ENCODE measurements around the gene PTPRT.

The PTPRT gene

DNA sequence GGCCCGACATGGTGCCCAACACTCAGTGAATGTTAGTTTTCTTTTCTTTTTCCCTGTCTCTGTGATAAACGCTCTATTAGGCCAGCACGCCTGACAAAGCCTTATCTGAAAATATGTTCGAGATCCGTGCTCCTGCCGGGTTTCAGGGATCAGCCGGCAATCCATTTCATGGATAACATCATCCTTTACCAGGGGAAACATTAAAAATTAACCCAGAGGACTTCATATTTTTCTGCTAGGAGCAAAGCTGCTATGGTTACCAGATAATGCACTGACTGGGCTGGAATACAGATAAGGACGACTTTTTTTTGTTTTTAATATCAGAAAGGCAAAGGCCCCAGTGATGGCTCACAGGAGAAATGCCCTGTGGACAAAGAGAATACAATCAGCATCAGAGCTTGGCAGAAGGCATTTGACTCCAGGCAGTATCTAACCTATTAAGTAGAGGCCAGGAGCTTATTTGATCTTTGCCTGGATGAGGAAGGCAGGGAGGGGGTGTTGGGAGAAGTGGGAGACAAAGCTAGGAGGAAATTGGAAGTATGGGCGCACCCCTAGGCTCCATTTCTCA lies 1089.5 kb downstream of the PTPRT start:
- no peak for TF ChIP-seq POLR2AphosphoS5 (IDR thresholded peaks at IDR 0.05; ENCODE audit: low read depth, low read length)
- no peak for TF ChIP-seq TAF1 (IDR thresholded peaks at IDR 0.05; ENCODE audit: borderline replicate concordance, low read depth, low read length)
- TF ChIP-seq POLR2A (IDR thresholded peaks at IDR 0.05; ENCODE audit: low read depth, low read length): no peak
- FAIRE-seq (no peak), DNase-seq (ENCODE audit: insufficient read length) (no peak)

DNA sequence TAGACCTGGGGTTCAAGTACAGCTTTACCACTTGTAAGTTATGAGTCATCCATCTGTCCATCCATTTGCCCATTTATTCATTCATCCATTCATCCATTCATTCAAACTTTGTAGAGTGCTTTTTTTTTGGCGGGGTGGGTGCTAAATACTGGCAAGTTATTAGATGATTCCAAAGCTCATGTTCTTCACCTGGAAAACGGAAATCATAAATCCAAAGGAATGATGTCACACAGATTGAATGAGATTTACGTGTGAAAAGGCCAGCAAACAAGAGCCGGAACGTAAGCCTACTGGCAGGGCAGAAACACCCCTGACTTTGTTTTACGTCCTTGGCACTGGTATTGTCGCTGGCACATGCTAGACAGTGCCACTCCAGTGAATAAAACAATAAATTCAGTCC lies 1090.6 kb downstream of the PTPRT start:
- no peak for DNase-seq (ENCODE audit: insufficient read length)
- FAIRE-seq: no peak
- TF ChIP-seq TAF1 (IDR thresholded peaks at IDR 0.05; ENCODE audit: borderline replicate concordance, low read depth, low read length) (no peak), POLR2AphosphoS5 (IDR thresholded peaks at IDR 0.05; ENCODE audit: low read depth, low read length) (no peak), POLR2A (IDR thresholded peaks at IDR 0.05; ENCODE audit: low read depth, low read length) (no peak)

DNA sequence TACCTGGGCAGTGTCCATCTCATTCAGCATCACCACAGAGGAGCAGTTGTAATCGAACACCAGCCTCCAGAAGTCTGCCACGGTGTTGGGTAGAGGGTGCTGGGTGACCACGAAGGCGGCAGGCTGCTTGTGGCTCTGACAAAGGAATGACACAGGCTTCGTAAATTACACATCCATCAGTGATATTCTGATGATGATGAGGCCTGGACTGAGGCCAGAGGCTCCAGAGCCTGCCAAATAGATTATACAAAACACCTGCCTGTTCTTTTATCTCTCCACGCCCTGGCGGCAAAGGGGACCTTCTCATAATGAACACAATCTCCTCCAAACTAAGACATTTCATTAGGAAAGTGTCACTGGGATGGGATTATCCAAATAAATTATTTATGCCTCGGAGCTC lies 1091.3 kb downstream of the PTPRT start:
- DNase-seq (ENCODE audit: insufficient read length) (no peak), FAIRE-seq (no peak)
- TF ChIP-seq POLR2A (IDR thresholded peaks at IDR 0.05; ENCODE audit: low read depth, low read length): no peak

DNA sequence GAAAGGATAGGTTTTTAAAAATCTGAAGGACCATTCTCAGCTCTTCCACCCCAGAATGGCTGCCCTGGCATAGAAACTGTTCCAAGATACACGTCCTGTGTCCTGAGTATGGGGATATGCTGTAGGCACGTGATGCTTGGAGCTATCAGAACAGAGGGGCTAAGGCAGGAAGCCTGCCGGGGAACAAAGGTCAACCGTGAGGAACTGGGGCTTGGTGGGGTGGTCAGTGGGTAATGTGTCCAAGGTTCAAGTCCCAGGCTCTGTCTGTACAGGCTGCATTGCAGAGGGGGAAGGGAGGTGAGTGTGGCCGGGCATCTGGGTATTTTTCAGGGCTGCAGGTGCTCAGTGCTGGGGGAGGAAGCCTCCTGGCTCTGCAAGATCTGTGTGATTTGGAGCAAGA lies 1092.0 kb downstream of the PTPRT start:
- FAIRE-seq: no peak
- TF ChIP-seq POLR2AphosphoS5 (IDR thresholded peaks at IDR 0.05; ENCODE audit: low read depth, low read length): no peak
- no peak for TF ChIP-seq TAF1 (IDR thresholded peaks at IDR 0.05; ENCODE audit: borderline replicate concordance, low read depth, low read length)
- TF ChIP-seq POLR2A (IDR thresholded peaks at IDR 0.05; ENCODE audit: low read depth, low read length): no peak
- no peak for DNase-seq (ENCODE audit: insufficient read length)

- TF ChIP-seq TAF1 (IDR thresholded peaks at IDR 0.05; ENCODE audit: borderline replicate concordance, low read depth, low read length) (no peak), POLR2AphosphoS5 (IDR thresholded peaks at IDR 0.05; ENCODE audit: low read depth, low read length) (no peak), POLR2A (IDR thresholded peaks at IDR 0.05; ENCODE audit: low read depth, low read length) (no peak)
- DNase-seq (ENCODE audit: insufficient read length) (no peak), FAIRE-seq (no peak)
Measured at GRCh38 chr20:42095221-42095620, 1094.5 kb downstream of the PTPRT start.

DNA sequence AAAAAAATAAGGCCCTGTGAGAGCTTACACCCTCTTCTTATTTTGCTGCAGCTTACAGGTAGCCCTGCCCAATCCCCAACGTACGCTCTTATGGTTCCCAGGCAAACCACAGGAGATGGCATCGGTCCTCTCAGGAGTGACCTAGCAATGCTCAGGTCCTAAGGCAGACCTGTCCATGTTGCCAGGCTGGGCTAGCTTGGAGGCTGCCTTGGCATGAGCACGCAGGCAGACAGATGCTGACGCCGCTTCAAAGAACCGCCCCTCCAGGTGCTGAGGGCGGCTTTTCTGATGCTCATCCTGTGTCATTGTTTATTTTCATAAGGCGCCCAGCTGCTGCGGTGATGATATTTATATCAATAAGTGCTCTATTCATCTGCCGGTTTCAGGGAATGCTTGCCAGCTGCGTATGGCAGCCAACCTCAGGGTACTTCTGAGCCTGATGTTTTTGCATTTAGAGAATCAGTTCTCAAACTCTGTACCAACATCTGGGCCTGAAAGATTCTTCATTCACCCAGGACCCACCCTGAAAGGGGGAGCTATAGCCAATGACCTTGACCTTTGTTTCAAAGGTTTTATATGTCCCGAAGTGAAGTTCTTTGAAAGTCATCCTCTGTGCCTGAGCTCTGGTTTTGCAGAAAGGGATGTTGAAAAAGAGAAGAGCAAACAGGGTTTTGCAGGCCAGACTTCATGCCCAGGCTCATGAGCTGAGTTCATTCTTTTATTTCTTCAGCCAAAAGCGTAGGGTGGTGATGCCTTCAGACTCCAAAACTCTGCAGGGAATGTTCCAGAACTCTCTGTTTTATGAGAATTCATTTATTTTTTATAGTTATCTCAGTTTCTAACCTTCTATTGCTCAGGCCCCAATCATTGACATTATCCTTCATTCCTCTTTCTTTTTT lies 1095.9 kb downstream of the PTPRT start:
- DNase-seq (ENCODE audit: insufficient read length) (no peak), FAIRE-seq (no peak)
- TF ChIP-seq POLR2A (IDR thresholded peaks at IDR 0.05; ENCODE audit: low read depth, low read length) (no peak), POLR2AphosphoS5 (IDR thresholded peaks at IDR 0.05; ENCODE audit: low read depth, low read length) (no peak), TAF1 (IDR thresholded peaks at IDR 0.05; ENCODE audit: borderline replicate concordance, low read depth, low read length) (no peak)

GRCh38 chr20:42093041-42093440 lies 1096.7 kb downstream of the PTPRT start:
- no peak for TF ChIP-seq POLR2AphosphoS5 (IDR thresholded peaks at IDR 0.05; ENCODE audit: low read depth, low read length)
- no peak for TF ChIP-seq TAF1 (IDR thresholded peaks at IDR 0.05; ENCODE audit: borderline replicate concordance, low read depth, low read length)
- no peak for TF ChIP-seq POLR2A (IDR thresholded peaks at IDR 0.05; ENCODE audit: low read depth, low read length)
- FAIRE-seq (no peak), DNase-seq (ENCODE audit: insufficient read length) (no peak)

DNA sequence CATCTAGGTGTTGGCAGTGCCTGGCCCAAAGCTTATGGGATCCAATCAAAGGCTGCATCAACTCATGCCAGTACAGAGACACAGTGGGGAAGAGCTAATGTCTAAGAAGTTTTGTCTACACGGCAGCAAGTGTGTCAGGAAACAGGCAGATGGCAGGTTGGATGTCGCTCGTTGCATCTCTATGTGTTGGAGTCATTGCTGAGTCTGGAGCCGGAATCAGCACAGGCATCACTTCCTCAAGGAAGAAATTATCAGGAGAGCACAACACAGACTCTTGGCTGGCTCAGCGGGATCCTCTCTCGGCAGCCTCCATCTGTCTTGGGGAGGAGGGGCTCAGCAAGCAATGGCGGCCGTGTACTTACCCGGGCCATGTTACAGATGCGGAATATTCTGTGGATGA lies 1104.3 kb downstream of the PTPRT start:
- DNase-seq (ENCODE audit: insufficient read length) (no peak), FAIRE-seq (no peak)
- TF ChIP-seq POLR2A (IDR thresholded peaks at IDR 0.05; ENCODE audit: low read depth, low read length) (no peak), TAF1 (IDR thresholded peaks at IDR 0.05; ENCODE audit: borderline replicate concordance, low read depth, low read length) (no peak), POLR2AphosphoS5 (IDR thresholded peaks at IDR 0.05; ENCODE audit: low read depth, low read length) (no peak)

- FAIRE-seq (no peak), DNase-seq (ENCODE audit: insufficient read length) (no peak)
- TF ChIP-seq POLR2A (IDR thresholded peaks at IDR 0.05; ENCODE audit: low read depth, low read length) (no peak), TAF1 (IDR thresholded peaks at IDR 0.05; ENCODE audit: borderline replicate concordance, low read depth, low read length) (no peak), POLR2AphosphoS5 (IDR thresholded peaks at IDR 0.05; ENCODE audit: low read depth, low read length) (no peak)
Measured at GRCh38 chr20:42083280-42083679, 1106.4 kb downstream of the PTPRT start.

GRCh38 chr20:42082611-42083010 lies 1107.1 kb downstream of the PTPRT start:
- TF ChIP-seq TAF1 (IDR thresholded peaks at IDR 0.05; ENCODE audit: borderline replicate concordance, low read depth, low read length) (no peak), POLR2AphosphoS5 (IDR thresholded peaks at IDR 0.05; ENCODE audit: low read depth, low read length) (no peak), POLR2A (IDR thresholded peaks at IDR 0.05; ENCODE audit: low read depth, low read length) (no peak)
- DNase-seq (ENCODE audit: insufficient read length): no peak
- no peak for FAIRE-seq

- no peak for FAIRE-seq
- TF ChIP-seq TAF1 (IDR thresholded peaks at IDR 0.05; ENCODE audit: borderline replicate concordance, low read depth, low read length): no peak
- no peak for TF ChIP-seq POLR2AphosphoS5 (IDR thresholded peaks at IDR 0.05; ENCODE audit: low read depth, low read length)
- TF ChIP-seq POLR2A (IDR thresholded peaks at IDR 0.05; ENCODE audit: low read depth, low read length): no peak
- DNase-seq (ENCODE audit: insufficient read length): no peak
Measured at GRCh38 chr20:42080956-42081355, 1108.8 kb downstream of the PTPRT start.

- no peak for DNase-seq (ENCODE audit: insufficient read length)
- FAIRE-seq: no peak
Measured at GRCh38 chr20:42074944-42075343, 1114.8 kb downstream of the PTPRT start.

More at GRCh38 chr20:42074944-42075343, 1114.8 kb downstream of the PTPRT start:
- TF ChIP-seq POLR2AphosphoS5 (IDR thresholded peaks at IDR 0.05; ENCODE audit: low read depth, low read length) (no peak), POLR2A (IDR thresholded peaks at IDR 0.05; ENCODE audit: low read depth, low read length) (no peak), TAF1 (IDR thresholded peaks at IDR 0.05; ENCODE audit: borderline replicate concordance, low read depth, low read length) (no peak)

All from GM12892 (cell line).